ENCODE results near the gene ENPP6.

The ENPP6 gene

DNA sequence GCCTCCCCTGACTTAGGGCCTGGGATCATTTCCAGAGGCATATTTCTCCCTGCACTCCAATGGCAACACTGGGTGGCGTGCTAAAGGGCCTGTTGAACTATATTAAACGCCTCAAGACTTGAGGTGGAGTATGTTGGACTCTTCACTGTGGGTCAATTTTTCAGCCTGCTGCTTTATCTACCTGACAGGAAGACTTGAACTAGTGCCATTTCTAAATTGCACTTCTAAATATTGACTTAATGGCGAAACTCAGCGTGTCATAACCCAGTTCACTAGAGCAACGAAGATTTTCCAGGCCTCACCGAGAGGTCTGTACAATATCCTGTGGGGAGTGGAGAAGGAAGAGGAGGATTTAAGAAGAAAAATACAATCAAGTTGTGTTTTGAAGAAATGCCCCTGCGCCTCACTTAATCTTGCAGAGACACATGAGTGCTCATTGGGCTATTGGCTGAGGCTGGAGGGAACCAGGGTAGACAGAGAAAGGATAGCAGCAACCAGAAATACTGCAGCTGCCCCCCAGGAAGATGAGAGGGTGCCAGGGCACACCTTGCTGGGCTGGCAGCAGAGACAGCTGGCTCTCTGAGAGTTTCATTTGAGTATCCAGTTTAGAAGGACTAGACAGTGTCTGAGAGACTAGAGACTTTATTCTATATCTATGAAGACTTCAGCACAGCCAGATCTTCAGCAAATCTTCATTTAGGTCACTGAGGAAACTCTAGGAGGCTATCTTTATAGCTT lies 67.4 kb downstream of the ENPP6 start:
- Histone ChIP-seq H3K27me3 (replicated peaks) (no peaks in the 10 kb centered on the region), H3K27ac (no peak overlapping the region), H3K4me3 (ENCODE audit: low read depth, low read length) (no peak overlapping the region), H3K36me3 (replicated peaks) (no peaks in the 10 kb centered on the region)
- TF ChIP-seq, protein P1, sequence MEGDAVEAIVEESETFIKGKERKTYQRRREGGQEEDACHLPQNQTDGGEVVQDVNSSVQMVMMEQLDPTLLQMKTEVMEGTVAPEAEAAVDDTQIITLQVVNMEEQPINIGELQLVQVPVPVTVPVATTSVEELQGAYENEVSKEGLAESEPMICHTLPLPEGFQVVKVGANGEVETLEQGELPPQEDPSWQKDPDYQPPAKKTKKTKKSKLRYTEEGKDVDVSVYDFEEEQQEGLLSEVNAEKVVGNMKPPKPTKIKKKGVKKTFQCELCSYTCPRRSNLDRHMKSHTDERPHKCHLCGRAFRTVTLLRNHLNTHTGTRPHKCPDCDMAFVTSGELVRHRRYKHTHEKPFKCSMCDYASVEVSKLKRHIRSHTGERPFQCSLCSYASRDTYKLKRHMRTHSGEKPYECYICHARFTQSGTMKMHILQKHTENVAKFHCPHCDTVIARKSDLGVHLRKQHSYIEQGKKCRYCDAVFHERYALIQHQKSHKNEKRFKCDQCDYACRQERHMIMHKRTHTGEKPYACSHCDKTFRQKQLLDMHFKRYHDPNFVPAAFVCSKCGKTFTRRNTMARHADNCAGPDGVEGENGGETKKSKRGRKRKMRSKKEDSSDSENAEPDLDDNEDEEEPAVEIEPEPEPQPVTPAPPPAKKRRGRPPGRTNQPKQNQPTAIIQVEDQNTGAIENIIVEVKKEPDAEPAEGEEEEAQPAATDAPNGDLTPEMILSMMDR (IDR thresholded peaks at IDR 0.05; ENCODE audit: low read depth, low read length, missing control alignments), result no peak
- in situ Hi-C loops (cut with HindIII; ENCODE audit: low pct_ligation_motif_present, low sequenced_read_pairs), result loop anchor here (25.0 kb wide), 1 partner anchor 313 kb away; no protein-coding TSS in a partner anchor
- no peak for DNase-seq

DNA sequence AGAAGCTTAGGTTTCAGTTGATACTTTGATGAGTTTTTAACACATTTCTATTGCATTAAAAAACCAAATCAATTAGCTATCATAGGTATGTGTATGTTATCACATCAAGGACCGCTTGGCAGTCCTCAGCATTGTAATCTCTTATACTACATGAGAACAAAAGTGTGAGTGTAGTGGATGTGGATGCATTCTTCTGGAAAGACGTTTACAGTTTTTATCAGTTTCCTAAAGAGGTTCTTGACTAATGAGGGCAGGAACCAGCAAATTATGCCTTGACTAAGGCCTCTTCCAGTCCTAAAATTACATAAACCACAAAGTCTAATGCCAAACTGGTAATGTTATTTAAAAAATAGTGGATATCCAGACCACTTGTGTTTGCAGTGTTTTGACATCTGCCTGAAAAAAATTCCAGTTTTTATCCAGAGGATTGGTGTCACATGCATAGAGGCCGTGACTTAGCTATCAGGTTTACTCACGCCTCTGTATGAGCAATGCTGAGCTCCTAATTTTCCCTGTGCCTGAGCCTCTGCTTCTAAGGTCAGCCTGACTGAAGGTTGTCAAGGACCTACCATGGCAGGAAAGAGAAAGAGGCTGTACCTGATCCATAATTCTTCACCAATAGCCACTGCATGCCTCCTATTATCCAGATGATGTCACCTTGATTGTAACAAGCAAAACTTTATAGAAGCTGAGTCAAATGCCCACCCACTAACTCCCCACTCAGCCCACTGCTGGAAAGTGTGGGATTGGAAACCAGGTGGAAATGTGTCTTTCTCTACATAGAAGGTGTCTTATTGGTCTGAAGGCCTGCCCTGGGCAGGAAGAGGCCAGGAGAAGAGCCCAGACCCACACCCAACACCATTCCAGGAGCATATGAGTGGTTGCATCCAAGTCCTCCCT lies 68.7 kb downstream of the ENPP6 start:
- H3K27ac ChIP-seq, result no peak overlapping the region
- no peak overlapping the region for H3K4me3 ChIP-seq (ENCODE audit: low read depth, low read length)
- no peaks in the 10 kb centered on the region for H3K36me3 ChIP-seq (replicated peaks)
- in situ Hi-C loops (cut with HindIII; ENCODE audit: low pct_ligation_motif_present, low sequenced_read_pairs), result no loop called here
- TF ChIP-seq, protein P1 (IDR thresholded peaks at IDR 0.05; ENCODE audit: low read depth, low read length, missing control alignments), result no peak
- no peak for DNase-seq
- H3K27me3 ChIP-seq (replicated peaks), result no peaks in the 10 kb centered on the region

DNA sequence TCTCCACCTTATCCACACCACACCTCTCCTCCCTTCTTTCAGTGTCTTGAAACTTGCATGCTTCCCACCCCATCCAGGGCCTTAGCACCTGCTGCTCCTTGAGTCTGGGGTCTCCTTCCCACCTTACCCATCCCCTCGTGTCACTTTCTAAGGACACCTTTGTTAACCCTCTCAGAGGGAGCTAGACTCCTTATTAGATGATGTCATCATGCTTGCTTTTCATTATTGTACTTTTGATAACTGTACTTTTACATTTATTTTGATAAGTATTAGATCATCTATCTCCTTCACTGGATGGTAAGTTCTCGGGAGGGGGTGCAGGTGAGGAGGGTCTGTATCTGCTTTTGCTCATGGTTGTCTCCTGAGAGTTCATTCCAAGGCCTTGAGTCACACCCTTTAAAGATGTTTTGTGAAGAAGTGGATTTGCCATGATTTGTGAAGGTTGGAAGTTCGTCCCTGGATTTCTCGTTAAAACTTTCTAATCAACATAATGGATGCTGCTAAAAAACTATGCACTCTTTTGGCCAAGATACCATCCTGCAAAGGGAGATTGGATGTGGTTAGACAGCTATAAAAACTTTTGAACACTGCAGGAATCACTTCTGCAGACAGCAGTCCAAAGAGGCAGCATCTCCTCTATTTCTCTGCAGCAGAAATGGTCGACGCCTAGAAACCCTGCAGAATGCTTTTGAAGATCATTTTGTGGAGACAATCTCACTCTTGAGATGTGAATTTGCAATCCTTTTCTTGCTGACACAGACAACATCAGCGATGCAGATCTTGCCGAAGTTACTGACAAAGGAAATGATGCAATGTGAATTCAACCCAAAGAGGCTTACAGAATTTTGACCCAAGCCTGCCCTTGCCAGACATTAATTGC lies 69.6 kb downstream of the ENPP6 start:
- Histone ChIP-seq H3K27ac (no peak overlapping the region), H3K4me3 (ENCODE audit: low read depth, low read length) (no peak overlapping the region), H3K36me3 (replicated peaks) (no peaks in the 10 kb centered on the region), H3K27me3 (replicated peaks) (no peaks in the 10 kb centered on the region)
- in situ Hi-C loops (cut with HindIII; ENCODE audit: low pct_ligation_motif_present, low sequenced_read_pairs), result no loop called here
- no peak for DNase-seq
- TF ChIP-seq, protein P1 (IDR thresholded peaks at IDR 0.05; ENCODE audit: low read depth, low read length, missing control alignments), result no peak

DNA sequence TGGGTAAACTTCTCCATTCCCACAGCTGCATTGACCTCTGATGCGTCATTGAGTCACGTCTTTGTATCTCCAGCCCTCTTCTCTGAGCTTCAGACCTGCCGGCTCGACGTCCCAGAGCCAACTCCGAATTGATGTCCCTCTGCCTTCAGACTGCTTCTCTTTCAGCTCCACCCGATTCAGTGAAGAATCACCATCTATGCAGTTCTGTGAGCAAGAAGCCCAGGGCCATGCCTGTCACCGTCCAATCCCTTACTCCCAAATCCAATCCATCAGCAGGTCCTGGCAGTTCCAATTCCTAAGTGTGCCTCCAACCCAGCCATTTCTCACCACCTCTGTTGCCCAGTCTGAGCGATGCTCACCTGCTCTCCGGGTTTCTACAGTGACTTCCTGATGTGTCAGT lies 70.7 kb downstream of the ENPP6 start:
- in situ Hi-C loops (cut with HindIII; ENCODE audit: low pct_ligation_motif_present, low sequenced_read_pairs), result no loop called here
- Histone ChIP-seq H3K27ac (no peak overlapping the region), H3K36me3 (replicated peaks) (no peaks in the 10 kb centered on the region), H3K27me3 (replicated peaks) (no peaks in the 10 kb centered on the region), H3K4me3 (ENCODE audit: low read depth, low read length) (no peak overlapping the region)
- TF ChIP-seq, protein P1 (IDR thresholded peaks at IDR 0.05; ENCODE audit: low read depth, low read length, missing control alignments), result no peak
- DNase-seq, result no peak

DNA sequence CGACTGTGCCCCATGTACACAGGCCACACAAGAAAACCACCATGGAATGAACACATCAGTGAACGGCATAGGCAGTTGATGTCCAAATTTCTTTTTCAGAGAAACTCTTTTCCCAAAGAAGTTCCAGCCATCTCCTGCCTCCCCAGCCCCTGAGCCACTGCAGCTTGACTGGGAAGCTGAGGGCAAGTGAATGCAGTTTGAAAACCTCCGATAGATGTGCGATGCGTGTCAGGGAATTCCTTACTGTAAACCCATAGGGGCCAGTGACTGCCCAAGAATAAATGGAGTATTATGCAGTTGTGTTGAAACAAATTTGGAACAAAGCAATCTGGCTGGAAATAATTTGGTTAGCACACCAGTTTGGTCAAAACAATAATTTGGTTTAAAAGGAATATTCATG lies 72.1 kb downstream of the ENPP6 start:
- DNase-seq, result no peak
- in situ Hi-C loops (cut with HindIII; ENCODE audit: low pct_ligation_motif_present, low sequenced_read_pairs), result no loop called here
- no peak overlapping the region for H3K4me3 ChIP-seq (ENCODE audit: low read depth, low read length)

More for the DNA sequence above, 72.1 kb downstream of the ENPP6 start:
- TF ChIP-seq, protein P1 (IDR thresholded peaks at IDR 0.05; ENCODE audit: low read depth, low read length, missing control alignments), result no peak
- Histone ChIP-seq H3K36me3 (replicated peaks) (no peaks in the 10 kb centered on the region), H3K27ac (no peak overlapping the region), H3K27me3 (replicated peaks) (no peaks in the 10 kb centered on the region)
